COLO668 (cell line): ENCODE data around the gene PCDHB12.
"Not testable (repeated sequence)": the region's sequence is repeated elsewhere in the genome, so short reads cannot be mapped to it uniquely, and the experiment has no call there.

ENCODE experiments used
- DNase-seq: peaks from one replicate; lab custom pipeline; 2025; ENCODE audit not compliant: unreplicated experiment; lab: John Stamatoyannopoulos, UW

Gene PCDHB12

GRCh38 chr5:141201646-141202045 is 6.9 kb upstream of the PCDHB12 start:
- not testable (repeated sequence) for DNase-seq

- DNase-seq = not testable (repeated sequence)
These were observed 1.8 kb downstream of the PCDHB12 start for GRCh38 chr5:141210281-141210680.

GRCh38 chr5:141210849-141211248 is 2.3 kb downstream of the PCDHB12 start:
- DNase-seq = not testable (repeated sequence)

GRCh38 chr5:141213656-141214339 is 5.3 kb downstream of the PCDHB12 start, which contains the start of gene PCDHB13:
Gene PCDHB13, plus strand, starts transcription at chr5:141213919. Its CDS starts 205 bp downstream, at chr5:141214124.
- peak; percentile 52 for DNase-seq

GRCh38 chr5:141214583-141214982 is 6.1 kb downstream of the PCDHB12 start:
- not testable (repeated sequence) for DNase-seq

- DNase-seq = not testable (repeated sequence)
These were observed 7.0 kb downstream of the PCDHB12 start for GRCh38 chr5:141215504-141215903.

GRCh38 chr5:141216035-141216434 is 7.5 kb downstream of the PCDHB12 start:
- not testable (repeated sequence) for DNase-seq

GRCh38 chr5:141223112-141223783 is 14.7 kb downstream of the PCDHB12 start, which contains the start of gene PCDHB14:
Gene PCDHB14, plus strand, starts transcription at chr5:141223343. Its CDS starts 163 bp downstream, at chr5:141223506.
- DNase-seq = peak; percentile 0

- not testable (repeated sequence) for DNase-seq
These were observed 16.3 kb downstream of the PCDHB12 start for GRCh38 chr5:141224844-141225243.

GRCh38 chr5:141225421-141225820 is 16.9 kb downstream of the PCDHB12 start:
- DNase-seq = not testable (repeated sequence)

GRCh38 chr5:141234109-141234667 is 25.7 kb downstream of the PCDHB12 start:
- no peak for DNase-seq

GRCh38 chr5:141235922-141236321 is 27.4 kb downstream of the PCDHB12 start:
- DNase-seq = not testable (repeated sequence)

- no peak for DNase-seq
These were observed 28.2 kb downstream of the PCDHB12 start for GRCh38 chr5:141236516-141237313.

GRCh38 chr5:141241496-141241895 is 33.0 kb downstream of the PCDHB12 start:
- DNase-seq = no peak

GRCh38 chr5:141245250-141245717 is 36.8 kb downstream of the PCDHB12 start, which contains the start of gene PCDHB15:
Gene PCDHB15, plus strand, starts transcription at chr5:141245395. Its CDS starts 184 bp downstream, at chr5:141245579.
- DNase-seq = no peak

GRCh38 chr5:141246971-141247370 is 38.5 kb downstream of the PCDHB12 start:
- not testable (repeated sequence) for DNase-seq

GRCh38 chr5:141247434-141247833 is 38.9 kb downstream of the PCDHB12 start:
- not testable (repeated sequence) for DNase-seq

GRCh38 chr5:141250576-141250975 is 42.1 kb downstream of the PCDHB12 start:
- DNase-seq = no peak

GRCh38 chr5:141258464-141258863 is 49.9 kb downstream of the PCDHB12 start:
- DNase-seq = no peak

GRCh38 chr5:141258948-141259347 is 50.4 kb downstream of the PCDHB12 start:
- DNase-seq = no peak
